Thoracic aorta (tissue), 2 donors: Measurements from ENCODE around the gene MTM1. TPM values are rescaled to one million over a fixed set of nuclear protein-coding genes. Genes with fewer than 3 reads are reported as not detected.

Experiments used
- ATAC-seq: fragments of 150-250 bp; one replicate; pipeline ENCODE4 v1.8.0; 2017; ENCODE audit warnings: low read depth; ENCODE audit not compliant: insufficient number of reproducible peaks, low FRiP score
- DNase-seq: peaks from one replicate; pipeline ENCODE4 v3.0.0-alpha.2; 2020; ENCODE audit warnings: low spot score
- H3K27ac ChIP-seq, 2 donors: fragments of 200-600 bp; sonication (generic); 1 replicate in 1 of 2; 2 replicates in 1 of 2; pipeline ENCODE4 v1.5.1; 2016; ENCODE audit warnings: mild to moderate bottlenecking in 2 of 2, moderate library complexity in 2 of 2
- H3K27me3 ChIP-seq: fragments of 200-600 bp; sonication (generic); replicated peaks from 2 replicates; pipeline ENCODE4 v1.6.0; 2016; ENCODE audit warnings: mild to moderate bottlenecking; ENCODE audit not compliant: insufficient read depth
- H3K36me3 ChIP-seq: fragments of 200-600 bp; sonication (generic); one replicate; pipeline ENCODE4 v1.5.1; 2016
- H3K4me1 ChIP-seq, 2 donors: fragments of 200-600 bp; sonication (generic); 1 replicate in 1 of 2; 2 replicates in 1 of 2; pipeline versions ENCODE4 v1.5.1 to v1.6.0; 2016; ENCODE audit warnings: low read depth in 2 of 2, mild to moderate bottlenecking in 1 of 2; ENCODE audit not compliant: control insufficient read depth in 1 of 2
- H3K4me3 ChIP-seq: fragments of 200-600 bp; sonication (generic); 2 replicates; pipeline ENCODE4 v1.5.1; 2016; ENCODE audit warnings: mild to moderate bottlenecking
- H3K9me3 ChIP-seq: fragments of 200-600 bp; sonication (generic); 2 replicates; pipeline ENCODE4 v1.5.1; 2016
- total RNA-seq, 2 donors: library from RNA; depleted of rRNA; stranded (reverse); fragments of >200 nt; gene quantifications; one replicate each; pipeline versions ENCODE4 v1.1.0 to v1.2.3, GENCODE V29; 2016
- TF ChIP-seq, protein P1 (sequence below): fragments of 200-600 bp; sonication (generic); IDR thresholded peaks from one replicate; pipeline ENCODE4 v1.5.1; 2019; ENCODE audit warnings: antibody characterized with exemption

The MTM1 gene
- total RNA-seq, 2 donors from 2014 or later, result 18.8 to 21.4 TPM

- no peak for DNase-seq
- no peak for ATAC-seq
- H3K27me3 ChIP-seq, result no peaks in the 10 kb centered on the region
Measured at GRCh38 chrX:150649096-150649870, 80.9 kb downstream of the MTM1 start.

GRCh38 chrX:150651906-150652305, 83.5 kb downstream of the MTM1 start:
- peaks cover 0 to 12% of the 10 kb centered on the region in 2 donors for H3K4me1 ChIP-seq
- ATAC-seq (no peak), DNase-seq (no peak)
- H3K27ac ChIP-seq, result no peak overlapping the region
- no peaks in the 10 kb centered on the region for H3K9me3 ChIP-seq
- H3K4me3 ChIP-seq, result no peak overlapping the region
- TF ChIP-seq, protein P1, sequence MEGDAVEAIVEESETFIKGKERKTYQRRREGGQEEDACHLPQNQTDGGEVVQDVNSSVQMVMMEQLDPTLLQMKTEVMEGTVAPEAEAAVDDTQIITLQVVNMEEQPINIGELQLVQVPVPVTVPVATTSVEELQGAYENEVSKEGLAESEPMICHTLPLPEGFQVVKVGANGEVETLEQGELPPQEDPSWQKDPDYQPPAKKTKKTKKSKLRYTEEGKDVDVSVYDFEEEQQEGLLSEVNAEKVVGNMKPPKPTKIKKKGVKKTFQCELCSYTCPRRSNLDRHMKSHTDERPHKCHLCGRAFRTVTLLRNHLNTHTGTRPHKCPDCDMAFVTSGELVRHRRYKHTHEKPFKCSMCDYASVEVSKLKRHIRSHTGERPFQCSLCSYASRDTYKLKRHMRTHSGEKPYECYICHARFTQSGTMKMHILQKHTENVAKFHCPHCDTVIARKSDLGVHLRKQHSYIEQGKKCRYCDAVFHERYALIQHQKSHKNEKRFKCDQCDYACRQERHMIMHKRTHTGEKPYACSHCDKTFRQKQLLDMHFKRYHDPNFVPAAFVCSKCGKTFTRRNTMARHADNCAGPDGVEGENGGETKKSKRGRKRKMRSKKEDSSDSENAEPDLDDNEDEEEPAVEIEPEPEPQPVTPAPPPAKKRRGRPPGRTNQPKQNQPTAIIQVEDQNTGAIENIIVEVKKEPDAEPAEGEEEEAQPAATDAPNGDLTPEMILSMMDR, result no peak
- no peaks in the 10 kb centered on the region for H3K36me3 ChIP-seq
- no peaks in the 10 kb centered on the region for H3K27me3 ChIP-seq

More at GRCh38 chrX:150649096-150649870, 80.9 kb downstream of the MTM1 start:
- Histone ChIP-seq H3K27ac (peak overlapping the region in 1 of 2 donors; percentile 16), H3K4me1 (peaks cover 0 to 12% of the 10 kb centered on the region in 2 donors), H3K4me3 (no peak overlapping the region), H3K9me3 (no peaks in the 10 kb centered on the region), H3K36me3 (no peaks in the 10 kb centered on the region)
- TF ChIP-seq, protein P1, result no peak

DNA sequence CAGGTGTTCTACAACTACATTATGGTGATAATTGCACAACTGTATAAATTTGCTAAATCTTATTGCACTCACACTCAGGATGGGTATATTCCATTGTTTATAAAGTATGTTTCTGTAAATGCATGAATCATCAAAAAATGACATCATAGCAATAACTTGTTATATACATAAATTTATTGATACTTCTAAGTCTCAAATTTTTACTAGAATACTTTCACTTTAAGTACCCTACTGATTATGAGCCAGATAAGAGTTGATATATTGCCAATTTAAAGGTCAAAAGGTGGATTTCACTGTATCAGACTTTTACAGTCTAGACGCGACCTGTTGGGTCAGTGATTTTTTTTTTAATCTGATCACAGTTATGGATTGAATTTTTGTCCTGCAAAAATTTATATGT, 87.4 kb downstream of the MTM1 start:
- no peak for DNase-seq
- Histone ChIP-seq H3K36me3 (no peaks in the 10 kb centered on the region), H3K4me1 (no peaks in the 10 kb centered on the region), H3K4me3 (no peak overlapping the region), H3K9me3 (no peaks in the 10 kb centered on the region), H3K27ac (no peak overlapping the region), H3K27me3 (no peaks in the 10 kb centered on the region)
- TF ChIP-seq, protein P1, result no peak
- ATAC-seq, result no peak

DNA sequence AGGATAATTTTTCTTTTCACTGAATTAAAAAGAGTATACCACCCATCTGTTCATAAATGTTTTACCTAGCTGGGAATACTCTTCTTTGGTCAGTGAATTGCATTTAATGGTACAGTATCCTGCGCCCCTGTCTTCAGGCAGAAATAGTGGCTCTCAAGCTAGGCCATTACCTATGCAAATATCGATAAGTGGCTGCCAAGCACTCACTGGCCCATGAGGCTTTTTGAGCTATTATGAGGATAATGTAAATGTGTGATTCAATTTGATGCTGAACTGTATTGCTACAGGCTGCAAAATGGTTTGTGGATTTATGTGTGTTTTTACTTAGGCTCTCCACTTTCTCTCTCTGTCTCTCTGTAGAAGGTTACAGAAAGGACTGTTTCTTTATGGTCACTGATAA, 94.7 kb downstream of the MTM1 start:
- ATAC-seq (no peak), DNase-seq (no peak)
- Histone ChIP-seq H3K4me3 (no peak overlapping the region), H3K4me1 (peaks cover 3 to 6% of the 10 kb centered on the region in 2 donors), H3K9me3 (no peaks in the 10 kb centered on the region), H3K27ac (no peak overlapping the region), H3K27me3 (no peaks in the 10 kb centered on the region), H3K36me3 (no peaks in the 10 kb centered on the region)
- TF ChIP-seq, protein P1, result no peak

DNA sequence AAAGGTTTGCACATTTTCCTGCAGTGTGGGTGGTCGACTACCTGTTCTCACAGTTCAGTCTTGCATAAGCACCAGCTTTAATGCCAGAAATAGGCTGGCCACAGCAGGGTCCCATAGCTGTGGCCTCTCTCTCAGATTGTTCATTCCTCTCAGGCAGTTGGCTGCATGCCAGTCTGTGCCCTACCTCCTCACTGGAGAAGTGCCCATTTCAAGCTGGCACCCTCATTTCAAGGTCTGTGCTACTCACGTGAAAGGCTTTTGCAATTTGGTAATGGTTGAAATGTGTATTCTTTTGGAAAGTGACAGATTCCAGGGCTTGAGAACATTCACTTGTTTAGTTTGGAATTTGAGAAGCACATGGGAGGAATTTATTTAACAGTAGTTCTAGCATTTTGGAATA, 95.9 kb downstream of the MTM1 start:
- DNase-seq, result no peak
- Histone ChIP-seq H3K4me1 (peaks cover 3 to 6% of the 10 kb centered on the region in 2 donors), H3K4me3 (no peak overlapping the region), H3K27ac (no peak overlapping the region), H3K36me3 (no peaks in the 10 kb centered on the region), H3K27me3 (no peaks in the 10 kb centered on the region), H3K9me3 (no peaks in the 10 kb centered on the region)
- no peak for ATAC-seq
- TF ChIP-seq, protein P1, result no peak
